Activated CD4-positive, alpha-beta T cell treated with anti-CD3 and anti-CD28 coated beads, Interleukin-2, amount 10 ng/mL, durations not matched to agents 7 days and 5 days (primary cell): ENCODE measurements around the gene ADK. TPM values are rescaled to one million over a fixed set of nuclear protein-coding genes. Genes with fewer than 3 reads are reported as not detected.
"Not testable (repeated sequence)": the region's sequence is repeated elsewhere in the genome, so short reads cannot be mapped to it uniquely, and the experiment has no call there.

Experiments used
- CTCF ChIA-PET: fragments of 350-600 bp; sonication (Branson Sonifier 250); formaldehyde crosslinking; loops from one replicate; lab custom pipeline; 2021; ENCODE audit warnings: antibody characterized with exemption; lab: Charles Lee
- POLR2A ChIA-PET: fragments of 350-600 bp; sonication (Branson Sonifier 250); formaldehyde crosslinking; loops from one replicate; lab custom pipeline; 2021; ENCODE audit warnings: antibody characterized with exemption; lab: Charles Lee
- DNase-seq: peaks from one replicate; pipeline ENCODE4 v3.0.0-alpha.2; 2020
- H3K27ac Mint-ChIP-seq: one replicate; pipeline ENCODE4 v1.8.0; 2021; ENCODE audit warnings: mild to moderate bottlenecking, moderate library complexity, mixed read lengths
- H3K27me3 Mint-ChIP-seq: one replicate; pipeline ENCODE4 v1.8.0; 2021; ENCODE audit warnings: mixed read lengths
- H3K36me3 Mint-ChIP-seq: one replicate; pipeline ENCODE4 v1.8.0; 2021; ENCODE audit warnings: low read depth, mixed read lengths
- H3K4me1 Mint-ChIP-seq: one replicate; pipeline ENCODE4 v1.8.0; 2021; ENCODE audit warnings: mixed read lengths
- H3K4me3 Mint-ChIP-seq: one replicate; pipeline ENCODE4 v1.8.0; 2021; ENCODE audit warnings: mild to moderate bottlenecking, moderate library complexity, mixed read lengths
- H3K9me3 Mint-ChIP-seq: one replicate; pipeline ENCODE4 v1.8.0; 2021; ENCODE audit warnings: mixed read lengths
- total RNA-seq, 2 experiments: library from RNA; stranded (reverse); gene quantifications; one replicate each; pipeline ENCODE4 v1.2.3, GENCODE V29; 2021

The ADK gene
- total RNA-seq, 2 experiments from 2014 or later: 36.8 to 38.5 TPM

GRCh38 chr10:74542077-74542476 is 391.1 kb downstream of the ADK start:
- Mint-ChIP-seq H3K9me3 (no peaks in the 10 kb centered on the region), H3K4me1 (peaks cover 5% of the 10 kb centered on the region), H3K36me3 (no peaks in the 10 kb centered on the region), H3K4me3 (no peak overlapping the region), H3K27ac (no peak overlapping the region), H3K27me3 (no peaks in the 10 kb centered on the region)
- ChIA-PET CTCF (no interaction called here), POLR2A (no interaction called here)
- DNase-seq: no peak

- CTCF ChIA-PET: interaction anchor here (0.7 kb wide), 1 partner anchor 103 kb away, joined by 3 read pairs; no protein-coding TSS in a partner anchor
Observed at GRCh38 chr10:74543276-74543675, 392.3 kb downstream of the ADK start.

GRCh38 chr10:74544106-74544505 is 393.1 kb downstream of the ADK start:
- Mint-ChIP-seq H3K36me3 (no peaks in the 10 kb centered on the region), H3K9me3 (no peaks in the 10 kb centered on the region), H3K27ac (no peak overlapping the region), H3K4me3 (no peak overlapping the region), H3K4me1 (peaks cover 5% of the 10 kb centered on the region), H3K27me3 (no peaks in the 10 kb centered on the region)
- ChIA-PET CTCF (no interaction called here), POLR2A (no interaction called here)
- no peak for DNase-seq

More at GRCh38 chr10:74543276-74543675, 392.3 kb downstream of the ADK start:
- Mint-ChIP-seq H3K9me3 (no peaks in the 10 kb centered on the region), H3K27me3 (no peaks in the 10 kb centered on the region), H3K27ac (no peak overlapping the region), H3K4me1 (peaks cover 5% of the 10 kb centered on the region), H3K36me3 (no peaks in the 10 kb centered on the region), H3K4me3 (no peak overlapping the region)
- POLR2A ChIA-PET: no interaction called here
- no peak for DNase-seq

GRCh38 chr10:74548676-74549075 is 397.7 kb downstream of the ADK start:
- CTCF ChIA-PET: no interaction called here
- Mint-ChIP-seq H3K4me1 (peaks cover 5% of the 10 kb centered on the region), H3K4me3 (no peak overlapping the region), H3K36me3 (peaks cover 2% of the 10 kb centered on the region), H3K27me3 (no peaks in the 10 kb centered on the region), H3K27ac (no peak overlapping the region), H3K9me3 (no peaks in the 10 kb centered on the region)
- DNase-seq: no peak
- POLR2A ChIA-PET: no interaction called here

GRCh38 chr10:74556072-74556705 is 405.2 kb downstream of the ADK start:
- H3K27me3 Mint-ChIP-seq: no peaks in the 10 kb centered on the region
- CTCF ChIA-PET: no interaction called here
- no peak for DNase-seq
- H3K27ac Mint-ChIP-seq: no peak overlapping the region
- H3K4me1 Mint-ChIP-seq: peaks cover 4% of the 10 kb centered on the region
- H3K36me3 Mint-ChIP-seq: peaks cover 12% of the 10 kb centered on the region
- H3K9me3 Mint-ChIP-seq: no peaks in the 10 kb centered on the region
- no peak overlapping the region for H3K4me3 Mint-ChIP-seq
- POLR2A ChIA-PET: no interaction called here

- Mint-ChIP-seq H3K9me3 (no peaks in the 10 kb centered on the region), H3K4me3 (no peak overlapping the region), H3K36me3 (peaks cover 12% of the 10 kb centered on the region), H3K27me3 (no peaks in the 10 kb centered on the region), H3K27ac (no peak overlapping the region), H3K4me1 (peaks cover 4% of the 10 kb centered on the region)
- ChIA-PET CTCF (no interaction called here), POLR2A (no interaction called here)
- DNase-seq: no peak
Observed at GRCh38 chr10:74557098-74557497, 406.1 kb downstream of the ADK start.

- Mint-ChIP-seq H3K4me3 (no peak overlapping the region), H3K27ac (no peak overlapping the region), H3K4me1 (peaks cover 6% of the 10 kb centered on the region), H3K9me3 (no peaks in the 10 kb centered on the region), H3K36me3 (peaks cover 12% of the 10 kb centered on the region), H3K27me3 (no peaks in the 10 kb centered on the region)
- no peak for DNase-seq
- ChIA-PET CTCF (no interaction called here), POLR2A (no interaction called here)
Observed at GRCh38 chr10:74558403-74558802, 407.4 kb downstream of the ADK start.

GRCh38 chr10:74558897-74559296 is 407.9 kb downstream of the ADK start:
- POLR2A ChIA-PET: no interaction called here
- H3K9me3 Mint-ChIP-seq: no peaks in the 10 kb centered on the region
- H3K36me3 Mint-ChIP-seq: peaks cover 12% of the 10 kb centered on the region
- H3K27ac Mint-ChIP-seq: no peak overlapping the region
- peaks cover 6% of the 10 kb centered on the region for H3K4me1 Mint-ChIP-seq
- no peak overlapping the region for H3K4me3 Mint-ChIP-seq
- DNase-seq: no peak
- H3K27me3 Mint-ChIP-seq: no peaks in the 10 kb centered on the region
- CTCF ChIA-PET: no interaction called here

GRCh38 chr10:74568896-74569295 is 417.9 kb downstream of the ADK start:
- H3K27ac Mint-ChIP-seq, CTCF ChIA-PET, H3K27me3 Mint-ChIP-seq, POLR2A ChIA-PET, H3K4me3 Mint-ChIP-seq, H3K4me1 Mint-ChIP-seq, DNase-seq: not testable (repeated sequence)
- H3K36me3 Mint-ChIP-seq: peaks cover 26% of the 10 kb centered on the region
- peaks cover 15% of the 10 kb centered on the region for H3K9me3 Mint-ChIP-seq

- H3K36me3 Mint-ChIP-seq: peaks cover 37% of the 10 kb centered on the region
- H3K27me3 Mint-ChIP-seq, H3K4me3 Mint-ChIP-seq, CTCF ChIA-PET, H3K27ac Mint-ChIP-seq, H3K4me1 Mint-ChIP-seq, DNase-seq, POLR2A ChIA-PET: not testable (repeated sequence)
- peaks cover 17% of the 10 kb centered on the region for H3K9me3 Mint-ChIP-seq
Observed at GRCh38 chr10:74573497-74573896, 422.5 kb downstream of the ADK start.

- peaks cover 2% of the 10 kb centered on the region for H3K4me1 Mint-ChIP-seq
- ChIA-PET POLR2A (no interaction called here), CTCF (interaction anchor here (1.3 kb wide), 1 partner anchor 247 kb away, joined by 3 read pairs; no protein-coding TSS in a partner anchor)
- H3K4me3 Mint-ChIP-seq: no peak overlapping the region
- H3K27ac Mint-ChIP-seq: no peak overlapping the region
- DNase-seq: no peak
- H3K27me3 Mint-ChIP-seq: no peaks in the 10 kb centered on the region
- peaks cover 31% of the 10 kb centered on the region for H3K36me3 Mint-ChIP-seq
- peaks cover 17% of the 10 kb centered on the region for H3K9me3 Mint-ChIP-seq
Observed at GRCh38 chr10:74575191-74575720, 424.2 kb downstream of the ADK start.

- Mint-ChIP-seq H3K4me3 (no peak overlapping the region), H3K27ac (no peak overlapping the region)
- POLR2A ChIA-PET: no interaction called here
Observed at GRCh38 chr10:74575912-74576311, 424.9 kb downstream of the ADK start.

GRCh38 chr10:74576586-74576985 is 425.6 kb downstream of the ADK start:
- CTCF ChIA-PET: no interaction called here
- Mint-ChIP-seq H3K27me3 (no peaks in the 10 kb centered on the region), H3K4me1 (peaks cover 2% of the 10 kb centered on the region)

More at GRCh38 chr10:74575912-74576311, 424.9 kb downstream of the ADK start:
- H3K27me3 Mint-ChIP-seq: no peaks in the 10 kb centered on the region
- peaks cover 22% of the 10 kb centered on the region for H3K9me3 Mint-ChIP-seq
- DNase-seq: no peak
- CTCF ChIA-PET: interaction anchor here (1.3 kb wide), 1 partner anchor 247 kb away, joined by 3 read pairs; no protein-coding TSS in a partner anchor
- peaks cover 34% of the 10 kb centered on the region for H3K36me3 Mint-ChIP-seq
- peaks cover 2% of the 10 kb centered on the region for H3K4me1 Mint-ChIP-seq

More at GRCh38 chr10:74576586-74576985, 425.6 kb downstream of the ADK start:
- no peak for DNase-seq
- Mint-ChIP-seq H3K9me3 (peaks cover 27% of the 10 kb centered on the region), H3K27ac (no peak overlapping the region), H3K4me3 (no peak overlapping the region), H3K36me3 (peaks cover 35% of the 10 kb centered on the region)
- POLR2A ChIA-PET: no interaction called here
